Measurements from ENCODE around the gene TSPYL1.
A peak's percentile ranks its signal among the peaks of the same experiment; 100 is the strongest.

The TSPYL1 gene

DNA sequence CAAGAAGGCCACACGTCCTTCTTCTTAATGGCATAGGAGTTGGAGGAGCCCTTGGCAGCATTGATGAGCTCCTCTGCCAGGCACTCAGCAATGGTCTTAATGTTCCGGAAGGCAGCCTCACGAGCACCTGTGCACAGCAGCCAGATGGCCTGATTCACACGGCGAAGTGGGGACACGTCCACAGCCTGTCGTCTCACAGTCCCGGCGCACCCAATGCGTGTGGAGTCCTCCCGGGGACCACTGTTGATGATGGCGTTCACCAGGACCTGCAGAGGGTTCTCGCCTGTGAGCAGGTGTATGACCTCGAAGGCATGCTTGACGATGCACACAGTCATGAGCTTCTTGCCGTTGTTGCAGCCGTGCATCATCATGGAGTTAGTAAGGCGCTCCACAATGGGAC is 21.2 kb downstream of the TSPYL1 start:
- DNase-seq (ENCODE audit: low read depth in 2 of 2), result no peak

- DNase-seq (ENCODE audit: low read depth in 2 of 2), result no peak
Observed at GRCh38 chr6:116256694-116257093, 23.0 kb downstream of the TSPYL1 start.

DNA sequence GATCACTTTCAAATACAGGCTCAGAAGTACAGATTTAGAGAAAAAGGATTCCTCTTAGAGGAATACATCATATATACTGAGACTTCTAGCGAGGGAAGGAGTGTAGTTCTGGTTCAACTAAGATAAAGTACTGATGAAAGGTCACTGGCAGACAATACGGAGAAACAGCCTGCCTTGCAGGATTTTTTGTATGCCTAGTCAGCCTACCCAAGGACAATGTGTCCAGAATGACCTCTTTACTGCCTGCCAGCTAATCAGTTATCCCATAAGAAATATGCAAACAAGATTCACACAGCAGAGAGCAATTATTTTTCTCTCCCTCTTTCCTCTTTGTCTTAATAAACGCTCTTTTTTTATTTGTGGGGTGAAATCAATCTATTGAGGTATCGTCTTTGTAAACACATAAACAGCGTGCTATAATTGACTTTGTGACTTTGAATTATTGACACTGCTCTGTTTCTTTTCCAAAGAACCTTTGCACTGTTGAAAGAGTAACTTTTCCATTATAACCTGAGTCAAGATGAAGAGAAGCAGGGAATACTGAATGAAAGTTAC is 24.4 kb downstream of the TSPYL1 start:
- no peak for DNase-seq (ENCODE audit: low read depth in 2 of 2)

DNA sequence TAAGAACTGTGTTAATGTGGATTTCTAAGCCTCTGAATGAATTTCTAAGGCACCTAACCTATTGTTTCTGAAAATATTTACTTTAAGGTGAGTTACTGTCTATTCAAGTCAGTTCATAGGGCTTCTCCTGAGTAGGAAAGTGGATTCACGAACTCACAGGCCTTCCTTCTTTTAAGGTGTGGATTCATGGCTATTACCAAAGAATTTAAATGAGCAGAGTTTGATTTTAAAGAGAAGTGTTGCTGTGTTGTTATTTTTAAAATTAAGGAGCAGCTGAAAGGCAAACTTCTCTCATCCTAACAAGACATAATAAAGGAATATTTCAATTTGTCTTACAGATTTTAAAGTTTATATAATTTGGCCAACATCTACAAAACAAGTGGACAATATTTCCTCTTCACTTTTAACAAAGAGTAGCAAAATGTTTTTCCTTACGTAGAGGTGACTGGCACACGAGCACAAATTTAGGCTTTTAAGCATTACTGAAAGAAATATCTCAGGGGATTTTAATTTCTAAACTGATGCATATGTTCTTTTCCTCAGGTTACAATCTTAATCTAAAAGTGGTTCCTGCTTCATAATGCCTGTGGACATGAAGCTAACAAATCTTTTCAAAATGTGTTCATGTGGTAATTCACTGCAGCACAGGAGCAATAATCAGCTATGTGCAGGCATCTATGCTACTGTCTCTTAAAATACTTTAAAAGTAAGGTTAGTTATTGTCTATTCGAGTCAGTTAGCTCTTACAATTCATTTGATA is 25.3 kb downstream of the TSPYL1 start:
- DNase-seq (ENCODE audit: low read depth in 2 of 2), result no peak

GRCh38 chr6:116253505-116254296 is 26.0 kb downstream of the TSPYL1 start, which contains the start of gene TSPYL4:
TSS of gene TSPYL4 (minus strand) at chr6:116254075. CDS start at chr6:116254008, 67 bp downstream.
- peak; percentile 75 to 76 for DNase-seq (ENCODE audit: low read depth in 2 of 2)

DNA sequence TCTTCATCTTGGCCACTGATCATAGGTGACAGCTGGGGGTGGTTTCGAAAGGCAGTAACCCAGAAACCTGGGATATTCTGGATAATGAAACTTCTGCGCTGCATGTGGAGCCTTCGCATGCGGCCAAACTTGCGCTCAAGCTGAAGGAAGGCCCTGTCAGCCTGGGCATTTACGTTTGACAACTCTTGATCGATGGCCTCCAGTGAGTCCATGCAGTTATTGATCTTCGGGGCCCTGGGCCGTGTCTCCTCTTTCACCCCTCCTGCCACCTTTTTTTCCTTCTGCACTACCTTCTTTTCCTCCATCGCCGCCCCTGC is 26.6 kb downstream of the TSPYL1 start:
- DNase-seq (ENCODE audit: low read depth in 2 of 2), result no peak

GRCh38 chr6:116251568-116252384 is 28.0 kb downstream of the TSPYL1 start:
- no peak for DNase-seq (ENCODE audit: low read depth in 2 of 2)

- DNase-seq (ENCODE audit: low read depth in 2 of 2), result no peak
Observed at GRCh38 chr6:116248577-116248976, 31.2 kb downstream of the TSPYL1 start.

DNA sequence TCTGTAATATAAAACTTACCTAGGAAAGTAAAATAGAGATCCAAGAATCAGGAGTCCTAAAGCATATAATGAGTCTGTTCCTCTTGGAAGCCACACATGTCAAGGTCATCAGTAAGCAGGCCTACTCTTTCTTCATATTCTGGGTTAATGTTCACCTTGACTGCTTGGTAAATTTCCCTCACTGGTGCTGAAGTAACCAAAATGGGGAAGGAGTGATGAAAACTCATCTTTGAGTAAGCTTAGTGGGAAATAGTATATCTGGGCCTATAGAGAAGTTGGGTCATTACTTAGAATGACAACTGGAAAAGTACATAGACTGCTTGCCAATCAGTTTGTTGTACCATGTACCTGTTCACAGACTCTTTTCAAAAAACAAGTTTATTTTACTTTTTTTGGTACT is 32.4 kb downstream of the TSPYL1 start:
- no peak for DNase-seq (ENCODE audit: low read depth in 2 of 2)

GRCh38 chr6:116246089-116246488 is 33.6 kb downstream of the TSPYL1 start:
- DNase-seq (ENCODE audit: low read depth in 2 of 2), result no peak

GRCh38 chr6:116244284-116244683 is 35.4 kb downstream of the TSPYL1 start:
- no peak for DNase-seq (ENCODE audit: low read depth in 2 of 2)

DNA sequence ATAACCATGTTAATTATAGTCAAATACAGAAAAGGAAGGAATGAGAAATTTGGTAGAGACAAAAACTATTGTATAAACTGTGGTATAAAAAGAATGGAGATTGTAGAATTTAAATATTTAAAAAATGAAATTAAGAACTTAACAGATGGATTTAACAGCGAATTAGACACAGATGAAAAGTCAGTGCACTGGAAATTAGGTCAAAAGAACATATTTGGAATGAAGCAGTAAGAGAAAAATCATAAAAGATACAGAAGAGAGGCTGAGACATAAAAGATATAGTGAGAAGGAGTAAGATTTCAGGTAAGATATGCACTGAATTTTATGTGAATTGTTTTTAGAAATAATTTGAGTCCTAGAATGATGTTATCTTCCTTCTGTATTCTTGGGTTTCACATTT is 39.9 kb downstream of the TSPYL1 start:
- no peak for DNase-seq (ENCODE audit: low read depth in 2 of 2)

DNA sequence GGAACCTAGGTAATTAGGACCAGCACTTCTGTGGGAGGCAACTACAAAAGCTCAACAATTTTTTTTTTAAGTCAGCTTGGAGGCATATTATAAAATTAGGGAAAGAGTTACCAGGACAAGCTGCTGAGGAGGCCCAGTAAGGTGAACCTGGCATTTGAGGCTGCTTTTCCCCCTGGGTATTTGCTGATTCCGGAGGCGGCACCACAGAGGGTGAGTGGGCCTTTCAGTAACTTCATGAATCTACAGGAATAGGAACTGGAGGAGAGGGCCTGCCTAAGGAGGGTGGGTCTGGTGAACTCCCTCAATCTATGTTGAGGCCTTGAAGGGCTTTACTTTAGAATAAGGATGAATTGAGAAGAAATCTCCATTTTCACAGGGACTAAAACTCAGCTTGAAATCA is 40.5 kb downstream of the TSPYL1 start:
- DNase-seq (ENCODE audit: low read depth in 2 of 2), result no peak

DNA sequence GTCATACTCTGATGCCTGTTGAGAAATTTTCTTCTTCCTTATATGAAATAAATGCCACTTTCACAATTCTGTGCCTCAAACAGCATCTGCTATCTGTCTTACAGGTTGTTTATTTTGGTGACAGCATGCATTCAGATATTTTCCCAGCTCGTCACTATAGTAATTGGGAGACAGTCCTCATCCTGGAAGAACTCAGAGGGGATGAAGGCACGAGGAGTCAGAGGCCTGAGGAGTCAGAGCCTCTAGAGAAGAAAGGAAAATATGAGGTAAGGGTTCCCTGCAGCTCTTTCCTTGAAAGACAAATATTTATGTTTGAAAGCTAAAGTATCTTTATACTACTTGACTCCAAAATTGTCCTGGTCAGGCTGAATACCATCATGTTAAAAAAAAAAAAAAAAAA is 41.6 kb downstream of the TSPYL1 start:
- DNase-seq (ENCODE audit: low read depth in 2 of 2), result no peak

DNA sequence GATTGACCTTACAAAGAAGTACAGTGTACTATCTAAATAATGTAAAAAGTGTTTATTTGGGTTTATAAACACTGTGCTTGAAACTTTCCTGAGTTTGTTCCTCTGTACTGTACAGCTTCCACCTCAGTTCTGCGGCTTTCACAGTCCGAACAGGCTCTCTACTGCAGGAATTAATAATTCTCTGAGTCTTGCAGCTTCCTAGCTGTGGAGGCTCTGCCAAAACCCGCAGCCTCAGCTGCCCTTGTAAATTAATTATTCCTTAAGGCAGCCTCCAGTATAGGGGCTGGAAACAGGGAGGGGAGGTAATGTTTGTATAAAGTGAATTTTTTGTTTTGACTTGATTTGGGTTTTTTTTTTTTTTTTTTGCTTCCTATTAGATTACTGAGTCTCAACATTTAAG is 45.0 kb downstream of the TSPYL1 start:
- DNase-seq (ENCODE audit: low read depth in 2 of 2), result no peak

GRCh38 chr6:116229287-116229913 is 50.3 kb downstream of the TSPYL1 start:
- no peak for DNase-seq (ENCODE audit: low read depth in 2 of 2)
